Measurements from ENCODE around the gene PKMYT1.

Gene PKMYT1

GRCh38 chr16:3012246-3012645 lies 32.0 kb upstream of the PKMYT1 start:
- DNase-seq (ENCODE audit: low read depth): no peak
- no peak for TF ChIP-seq CTCF (IDR thresholded peaks at IDR 0.05; ENCODE audit: low read depth, low read length, missing control alignments)
- H3K4me3 ChIP-seq (ENCODE audit: low read depth, low read length): no peak overlapping the region

GRCh38 chr16:3010510-3010909 lies 30.3 kb upstream of the PKMYT1 start:
- no peak for TF ChIP-seq CTCF (IDR thresholded peaks at IDR 0.05; ENCODE audit: low read depth, low read length, missing control alignments)
- no peak overlapping the region for H3K4me3 ChIP-seq (ENCODE audit: low read depth, low read length)
- DNase-seq (ENCODE audit: low read depth): no peak

- DNase-seq (ENCODE audit: low read depth): no peak
- TF ChIP-seq CTCF (IDR thresholded peaks at IDR 0.05; ENCODE audit: low read depth, low read length, missing control alignments): no peak
- no peak overlapping the region for H3K4me3 ChIP-seq (ENCODE audit: low read depth, low read length)
These were observed 29.5 kb upstream of the PKMYT1 start for GRCh38 chr16:3009568-3010390.

- H3K4me3 ChIP-seq (ENCODE audit: low read depth, low read length): no peak overlapping the region
- no peak for DNase-seq (ENCODE audit: low read depth)
- TF ChIP-seq CTCF (IDR thresholded peaks at IDR 0.05; ENCODE audit: low read depth, low read length, missing control alignments): no peak
These were observed 28.4 kb upstream of the PKMYT1 start for GRCh38 chr16:3008690-3009037.

GRCh38 chr16:3007957-3008689 lies 27.9 kb upstream of the PKMYT1 start:
- no peak for TF ChIP-seq CTCF (IDR thresholded peaks at IDR 0.05; ENCODE audit: low read depth, low read length, missing control alignments)
- no peak for DNase-seq (ENCODE audit: low read depth)

GRCh38 chr16:3007059-3007956 lies 27.1 kb upstream of the PKMYT1 start:
- no peak overlapping the region for H3K4me3 ChIP-seq (ENCODE audit: low read depth, low read length)
- TF ChIP-seq CTCF (IDR thresholded peaks at IDR 0.05; ENCODE audit: low read depth, low read length, missing control alignments): no peak
- DNase-seq (ENCODE audit: low read depth): no peak

More at GRCh38 chr16:3007957-3008689, 27.9 kb upstream of the PKMYT1 start:
- H3K4me3 ChIP-seq (ENCODE audit: low read depth, low read length): no peak overlapping the region

Data from GM12864 (cell line).